AG10803 (cell line): Measurements from ENCODE around the gene MAST3.
A peak's percentile ranks its signal among the peaks of the same experiment; 100 is the strongest.
"Not testable (repeated sequence)": the region's sequence is repeated elsewhere in the genome, so short reads cannot be mapped to it uniquely, and the experiment has no call there.

ENCODE experiments used
- DNase-seq: peaks from one replicate; pipeline ENCODE4 v3.0.0; 2010; ENCODE audit warnings: low read depth
- H3K4me3 ChIP-seq: 2 replicates; pipeline ENCODE4 v1.5.1; 2011; ENCODE audit warnings: mild to moderate bottlenecking, low read length, control low read depth
- TF ChIP-seq, protein P1 (sequence below): conservative IDR thresholded peaks from 2 replicates; pipeline ENCODE4 v1.5.1; 2011; ENCODE audit warnings: mild to moderate bottlenecking, low read length, control low read depth, inconsistent platforms

The MAST3 gene

DNA sequence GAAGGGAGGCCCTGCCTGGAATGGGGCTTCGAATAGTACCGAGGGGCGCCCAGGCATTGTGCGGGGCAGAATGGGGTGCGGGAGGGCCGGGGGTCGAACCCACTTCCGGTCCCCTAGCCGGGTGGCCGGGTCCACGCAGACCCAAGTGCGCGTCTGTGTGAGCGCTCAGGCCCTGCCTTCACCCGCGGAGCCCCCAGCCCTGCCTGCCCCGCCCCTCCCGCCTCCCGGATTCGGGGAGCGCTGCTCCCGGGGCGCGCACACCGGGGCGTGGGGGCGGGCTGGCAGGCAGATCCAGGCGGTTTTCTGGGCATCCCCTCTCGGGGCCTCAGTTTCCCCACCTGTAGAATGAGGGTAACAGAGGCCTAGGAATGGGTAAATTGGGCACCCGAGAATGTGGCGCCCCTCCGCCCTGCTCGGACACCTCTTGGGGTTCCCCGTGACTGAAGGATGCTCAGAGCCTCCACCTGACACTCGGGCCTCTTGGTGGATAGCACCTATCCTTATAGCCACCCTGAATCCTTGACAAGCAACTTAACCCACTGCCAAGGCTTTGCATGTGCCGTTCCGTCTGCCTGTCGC, 56.1 kb downstream of the MAST3 start:
- H3K4me3 ChIP-seq = peak overlapping the region; percentile 89
- TF ChIP-seq, protein P1, sequence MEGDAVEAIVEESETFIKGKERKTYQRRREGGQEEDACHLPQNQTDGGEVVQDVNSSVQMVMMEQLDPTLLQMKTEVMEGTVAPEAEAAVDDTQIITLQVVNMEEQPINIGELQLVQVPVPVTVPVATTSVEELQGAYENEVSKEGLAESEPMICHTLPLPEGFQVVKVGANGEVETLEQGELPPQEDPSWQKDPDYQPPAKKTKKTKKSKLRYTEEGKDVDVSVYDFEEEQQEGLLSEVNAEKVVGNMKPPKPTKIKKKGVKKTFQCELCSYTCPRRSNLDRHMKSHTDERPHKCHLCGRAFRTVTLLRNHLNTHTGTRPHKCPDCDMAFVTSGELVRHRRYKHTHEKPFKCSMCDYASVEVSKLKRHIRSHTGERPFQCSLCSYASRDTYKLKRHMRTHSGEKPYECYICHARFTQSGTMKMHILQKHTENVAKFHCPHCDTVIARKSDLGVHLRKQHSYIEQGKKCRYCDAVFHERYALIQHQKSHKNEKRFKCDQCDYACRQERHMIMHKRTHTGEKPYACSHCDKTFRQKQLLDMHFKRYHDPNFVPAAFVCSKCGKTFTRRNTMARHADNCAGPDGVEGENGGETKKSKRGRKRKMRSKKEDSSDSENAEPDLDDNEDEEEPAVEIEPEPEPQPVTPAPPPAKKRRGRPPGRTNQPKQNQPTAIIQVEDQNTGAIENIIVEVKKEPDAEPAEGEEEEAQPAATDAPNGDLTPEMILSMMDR = no peak
- DNase-seq = no peak

DNA sequence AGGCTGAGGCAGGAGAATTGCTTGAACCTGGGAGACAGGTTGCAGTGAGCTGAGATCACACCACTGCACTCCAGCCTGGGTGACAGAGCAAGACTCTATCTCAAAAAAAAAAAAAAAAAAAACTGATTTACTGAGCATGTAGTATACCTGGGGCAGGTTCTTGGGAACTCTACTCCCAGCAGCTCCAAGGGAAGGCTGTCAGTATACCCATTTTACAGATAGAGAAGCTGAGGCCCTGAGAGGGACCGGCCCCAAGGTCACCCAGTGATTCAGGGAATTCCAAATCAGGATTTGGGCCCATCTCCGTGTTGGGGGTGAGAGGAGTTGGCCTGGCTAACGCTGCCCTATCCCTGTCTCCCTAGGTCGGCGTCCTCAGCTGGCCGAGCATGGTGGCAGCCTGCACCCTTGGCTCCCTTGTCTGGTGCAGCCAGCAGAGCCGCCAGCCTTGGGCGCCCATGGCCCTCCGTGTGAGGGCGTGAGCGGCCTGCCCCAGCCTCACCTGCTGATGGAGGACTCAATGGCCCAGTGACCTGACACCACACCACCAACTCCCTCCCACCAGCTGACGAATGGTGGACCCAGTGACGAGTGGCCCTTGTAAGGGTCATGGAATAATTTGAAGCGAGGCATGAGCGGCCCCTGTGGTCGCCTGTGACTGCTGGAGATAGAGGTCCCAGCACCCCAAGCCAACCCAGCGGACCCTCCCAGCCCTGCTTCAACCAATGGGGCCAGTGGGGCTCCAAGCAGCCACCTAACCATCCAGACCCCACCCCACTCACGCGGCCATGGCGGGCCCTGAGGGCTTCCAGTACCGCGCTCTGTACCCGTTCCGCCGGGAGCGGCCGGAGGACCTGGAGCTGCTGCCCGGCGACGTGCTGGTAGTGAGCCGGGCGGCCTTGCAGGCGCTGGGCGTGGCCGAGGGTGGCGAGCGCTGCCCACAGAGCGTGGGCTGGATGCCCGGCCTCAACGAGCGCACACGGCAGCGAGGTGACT, 57.8 kb downstream of the MAST3 start:
- no peak for DNase-seq
- TF ChIP-seq, protein P1 = no peak
- H3K4me3 ChIP-seq = no peak overlapping the region

DNA sequence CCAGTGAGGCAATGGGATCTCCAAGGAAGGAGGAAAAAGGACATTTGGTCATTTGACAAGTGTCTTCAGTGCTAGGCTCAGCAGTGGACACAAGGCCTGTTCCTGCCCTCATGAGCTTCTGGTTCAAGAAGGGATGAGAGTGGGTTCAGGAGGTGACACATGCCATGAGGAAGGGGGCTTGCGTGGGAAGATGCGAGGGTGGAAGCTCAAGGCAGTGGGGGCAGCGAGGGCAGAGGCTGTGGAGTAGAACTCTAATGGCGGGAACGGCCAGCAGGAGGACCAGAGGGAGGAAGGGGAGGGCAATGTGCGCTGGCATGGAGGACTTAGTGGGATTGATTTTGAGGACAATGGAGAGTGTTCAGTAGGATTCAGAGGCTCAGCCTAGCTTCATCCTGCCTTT, 58.7 kb downstream of the MAST3 start:
- no peak overlapping the region for H3K4me3 ChIP-seq

DNA sequence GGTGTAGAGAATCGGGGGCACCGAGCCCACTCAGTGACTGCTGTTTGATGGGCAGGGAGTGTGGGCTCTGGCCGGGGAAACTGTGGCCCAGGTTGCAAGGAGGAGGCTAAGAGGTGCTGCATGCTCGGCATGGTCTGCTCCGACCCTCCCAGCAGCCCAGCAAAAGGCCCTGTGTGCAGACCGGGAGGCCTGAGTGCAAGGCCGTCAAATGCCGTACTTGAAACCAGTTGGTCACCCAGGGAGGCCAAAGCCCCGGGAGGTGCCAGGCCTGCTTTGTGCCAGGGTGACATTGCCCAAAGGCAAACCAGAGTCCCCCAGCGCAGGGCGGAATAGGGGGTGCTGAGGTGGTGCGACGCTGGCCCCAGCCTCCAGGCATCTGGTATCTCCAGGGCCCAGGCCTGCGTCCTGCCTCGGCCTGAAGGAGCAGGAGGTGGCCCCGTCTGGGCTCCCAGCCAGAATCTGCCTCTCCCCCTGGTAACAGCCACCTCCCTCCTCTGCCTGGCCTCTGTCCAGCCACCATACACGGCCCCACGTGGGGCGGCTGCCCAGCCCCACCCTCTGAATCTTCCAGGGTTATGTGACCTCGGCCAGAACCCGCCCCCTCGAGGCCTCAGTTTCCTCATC, 59.4 kb downstream of the MAST3 start:
- DNase-seq = peak; percentile 65
- no peak overlapping the region for H3K4me3 ChIP-seq
- TF ChIP-seq, protein P1 = no peak

More for the DNA sequence above, 58.7 kb downstream of the MAST3 start:
- no peak for DNase-seq
- TF ChIP-seq, protein P1 = no peak

DNA sequence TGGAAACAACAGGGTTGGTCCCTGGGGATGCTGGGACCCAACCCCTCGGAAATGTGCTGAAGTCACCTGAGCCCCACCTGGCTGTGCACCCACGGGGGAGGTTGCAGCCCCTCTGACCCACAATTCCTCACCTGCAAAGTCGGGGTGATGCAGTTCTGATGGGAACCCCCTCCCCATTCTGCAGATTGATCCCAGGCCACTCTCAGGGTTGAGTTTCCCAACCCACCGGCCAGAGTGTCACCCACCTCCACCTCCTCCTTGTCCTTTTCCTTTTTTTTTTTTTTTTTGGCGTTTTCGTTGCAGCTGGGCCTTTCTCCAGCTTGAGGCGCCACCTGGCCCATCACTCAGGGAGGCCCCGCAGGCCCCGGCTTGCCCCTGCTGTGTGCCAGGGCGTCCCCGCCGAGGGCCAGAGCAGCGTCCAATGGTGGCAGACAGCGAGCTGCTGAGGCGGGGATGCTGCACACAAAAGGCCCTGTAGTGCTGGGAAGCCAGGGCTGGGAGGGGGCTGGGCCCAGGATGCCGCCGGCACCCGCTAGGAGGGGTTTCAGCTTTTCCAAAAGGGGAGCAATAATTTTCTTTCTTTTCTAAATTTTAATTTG, 60.0 kb downstream of the MAST3 start:
- no peak for DNase-seq
- no peak overlapping the region for H3K4me3 ChIP-seq
- TF ChIP-seq, protein P1 = no peak

DNA sequence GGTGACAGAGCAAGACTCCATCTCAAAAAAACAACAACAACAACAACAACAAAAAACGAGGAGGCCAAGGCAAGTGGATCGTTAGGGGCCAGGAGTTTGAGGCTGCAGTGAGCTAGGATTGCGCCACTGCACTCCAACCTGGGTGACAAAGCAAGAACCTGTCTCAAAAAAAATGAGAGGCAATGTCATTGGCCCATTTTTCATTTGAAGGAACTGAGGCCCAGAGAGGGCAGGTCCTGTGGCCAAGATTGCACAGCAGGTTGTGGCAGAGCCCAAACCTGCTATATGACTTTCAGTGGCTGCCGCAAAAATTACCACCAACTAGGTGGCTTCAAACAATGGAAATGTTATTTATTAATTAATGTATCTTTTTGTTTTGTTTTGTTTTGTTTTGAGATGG, 60.9 kb downstream of the MAST3 start:
- no peak for DNase-seq
- TF ChIP-seq, protein P1 = no peak
- no peak overlapping the region for H3K4me3 ChIP-seq

DNA sequence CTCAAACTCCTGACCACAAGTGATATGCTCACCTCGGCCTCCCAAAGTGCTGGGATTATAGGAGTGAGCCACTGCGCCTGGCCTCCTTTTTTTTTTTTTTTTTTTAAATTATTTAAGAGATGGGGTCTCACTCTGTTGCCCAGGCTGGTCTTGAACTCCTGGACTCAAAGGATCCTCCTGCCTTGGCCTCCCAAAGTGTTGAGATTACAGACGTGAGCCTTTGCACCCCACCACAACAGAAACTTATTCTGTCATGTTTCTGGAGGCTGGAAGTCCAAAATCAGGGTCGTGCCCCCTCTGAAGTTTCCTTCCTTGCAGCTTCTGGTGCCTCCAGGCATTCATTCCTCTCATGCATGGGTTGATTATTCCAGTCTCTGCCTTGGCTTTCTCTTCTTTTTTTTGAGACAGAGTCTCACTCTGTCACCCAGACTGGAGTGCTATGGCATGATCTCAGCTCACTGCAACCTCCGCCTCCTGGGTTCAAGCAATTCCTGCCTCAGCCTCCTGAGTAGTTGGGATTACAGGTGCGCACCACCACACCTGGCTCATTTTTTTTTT, 61.6 kb downstream of the MAST3 start:
- H3K4me3 ChIP-seq, DNase-seq: not testable (repeated sequence)
